ENCODE measurements around the gene AGPAT3.
A peak's percentile ranks its signal among the peaks of the same experiment; 100 is the strongest.

The AGPAT3 gene

DNA sequence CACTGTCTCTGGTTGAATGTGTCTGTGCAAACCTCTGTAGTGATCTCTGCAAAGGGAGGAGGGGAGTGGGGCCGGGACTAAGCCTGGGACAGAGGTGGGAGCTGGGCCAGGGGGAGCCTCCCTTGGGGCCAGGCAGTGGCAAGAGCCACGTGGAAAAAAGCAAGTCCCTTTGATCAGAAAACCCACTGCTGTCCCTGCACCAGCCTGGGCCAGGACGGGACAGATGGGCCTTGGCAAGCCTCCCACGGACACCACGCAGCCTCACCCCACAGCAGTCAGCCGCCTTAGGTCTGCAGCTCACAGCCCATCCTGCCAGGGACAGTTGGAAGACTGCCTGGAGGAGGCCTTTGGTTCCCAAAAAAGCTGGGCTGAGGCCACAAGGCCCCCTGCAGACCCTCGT is 135.3 kb downstream of the AGPAT3 start:
- TF ChIP-seq POLR2A (IDR thresholded peaks at IDR 0.05; ENCODE audit: low read length) (no peak), GATA1 (IDR thresholded peaks at IDR 0.05; ENCODE audit: low read depth, low read length) (no peak)
- no peak for DNase-seq

DNA sequence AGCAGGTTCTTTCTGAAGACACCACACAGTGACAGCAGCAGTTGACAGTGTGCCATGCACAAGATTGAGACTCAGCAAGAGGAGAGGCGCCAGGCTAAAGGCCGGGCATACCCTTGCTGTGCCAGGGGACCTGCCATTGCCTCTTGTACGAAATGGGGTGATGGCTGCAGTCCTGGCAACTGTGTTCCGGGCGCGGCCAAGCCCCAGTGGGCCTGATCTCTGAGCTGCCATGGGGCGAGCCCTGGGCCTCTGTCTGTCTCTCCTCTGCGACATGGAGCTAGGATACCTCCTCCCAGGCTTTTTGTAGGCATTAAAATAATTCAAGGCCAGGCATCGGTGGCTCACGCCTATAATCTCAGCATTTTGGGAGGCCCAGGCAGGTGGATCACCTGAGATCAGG is 137.5 kb downstream of the AGPAT3 start:
- DNase-seq: no peak
- TF ChIP-seq POLR2A (IDR thresholded peaks at IDR 0.05; ENCODE audit: low read length): no peak

DNA sequence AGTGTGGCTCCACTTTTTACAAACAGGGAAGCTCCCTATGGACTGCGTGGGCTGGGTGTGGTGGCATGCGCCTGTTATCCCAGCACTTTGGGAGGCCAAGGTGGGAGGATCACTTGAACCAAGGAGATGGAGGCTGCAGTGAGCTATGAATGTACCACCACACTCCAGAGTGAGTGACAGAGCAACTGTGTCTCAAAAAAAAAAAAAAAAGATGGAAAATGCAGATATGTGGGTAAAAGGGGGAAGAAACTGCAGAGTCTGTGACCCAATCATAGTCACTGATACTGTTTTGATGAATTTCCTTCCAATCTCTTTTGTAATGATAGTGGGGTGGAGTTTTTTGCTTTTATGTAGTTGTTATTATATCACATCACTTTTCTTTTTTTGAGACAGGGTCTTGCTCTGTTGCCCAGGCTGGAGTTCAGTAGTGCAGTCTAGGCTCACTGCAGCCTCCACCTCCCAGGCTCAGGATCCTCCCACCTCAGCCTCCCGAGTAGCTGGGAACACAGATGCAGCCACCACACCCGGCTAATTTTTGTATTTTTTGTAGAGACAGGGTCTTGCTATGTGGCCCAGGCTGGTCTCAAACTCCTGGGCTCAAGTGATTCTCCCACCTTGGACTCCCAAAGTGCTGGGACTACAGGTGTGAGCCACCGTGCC is 138.4 kb downstream of the AGPAT3 start:
- TF ChIP-seq GATA1 (IDR thresholded peaks at IDR 0.05; ENCODE audit: low read depth, low read length) (no peak), POLR2A (IDR thresholded peaks at IDR 0.05; ENCODE audit: low read length) (no peak)
- DNase-seq: no peak

DNA sequence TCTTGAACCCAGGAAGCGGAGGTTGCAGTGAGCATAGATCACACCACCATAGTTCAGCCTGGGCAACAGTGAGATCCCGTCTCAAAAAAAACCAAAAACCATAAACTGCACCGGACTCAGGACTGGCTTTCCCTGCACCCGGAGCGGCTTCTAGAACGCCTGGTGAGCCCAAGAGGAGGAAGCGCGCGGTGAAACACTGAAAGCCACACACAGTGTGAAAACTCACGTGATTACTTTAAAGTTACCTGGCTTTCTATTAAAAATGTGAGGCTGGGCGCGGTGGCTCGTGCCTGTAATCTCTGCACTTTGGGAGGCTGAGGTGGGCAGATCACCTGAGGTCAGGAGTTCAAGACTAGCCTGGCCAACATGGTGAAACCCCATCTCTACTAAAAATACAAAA is 140.0 kb downstream of the AGPAT3 start:
- TF ChIP-seq GATA1 (IDR thresholded peaks at IDR 0.05; ENCODE audit: low read depth, low read length) (no peak), POLR2A (IDR thresholded peaks at IDR 0.05; ENCODE audit: low read length) (no peak)
- DNase-seq: no peak

DNA sequence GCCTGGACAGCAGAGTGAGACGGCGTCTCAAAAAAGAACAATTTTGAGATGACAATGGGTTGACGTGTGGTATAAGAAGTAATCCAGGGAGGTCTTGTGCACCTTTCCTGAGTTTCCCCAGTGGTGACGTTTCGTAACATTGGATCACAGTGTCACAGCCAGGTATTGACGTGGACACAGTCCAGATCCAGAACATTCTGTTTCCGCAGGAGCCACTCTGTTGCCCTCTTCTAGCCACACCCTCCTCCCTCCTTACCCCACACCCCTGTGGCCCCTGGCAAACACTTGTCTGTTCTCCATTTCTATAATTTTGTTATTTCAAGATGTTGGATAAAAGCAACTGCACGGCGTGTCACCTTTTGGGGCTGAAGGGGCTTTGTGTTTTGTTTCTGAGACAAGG is 140.6 kb downstream of the AGPAT3 start:
- TF ChIP-seq POLR2A (IDR thresholded peaks at IDR 0.05; ENCODE audit: low read length) (no peak), GATA1 (IDR thresholded peaks at IDR 0.05; ENCODE audit: low read depth, low read length) (no peak)
- DNase-seq: no peak

DNA sequence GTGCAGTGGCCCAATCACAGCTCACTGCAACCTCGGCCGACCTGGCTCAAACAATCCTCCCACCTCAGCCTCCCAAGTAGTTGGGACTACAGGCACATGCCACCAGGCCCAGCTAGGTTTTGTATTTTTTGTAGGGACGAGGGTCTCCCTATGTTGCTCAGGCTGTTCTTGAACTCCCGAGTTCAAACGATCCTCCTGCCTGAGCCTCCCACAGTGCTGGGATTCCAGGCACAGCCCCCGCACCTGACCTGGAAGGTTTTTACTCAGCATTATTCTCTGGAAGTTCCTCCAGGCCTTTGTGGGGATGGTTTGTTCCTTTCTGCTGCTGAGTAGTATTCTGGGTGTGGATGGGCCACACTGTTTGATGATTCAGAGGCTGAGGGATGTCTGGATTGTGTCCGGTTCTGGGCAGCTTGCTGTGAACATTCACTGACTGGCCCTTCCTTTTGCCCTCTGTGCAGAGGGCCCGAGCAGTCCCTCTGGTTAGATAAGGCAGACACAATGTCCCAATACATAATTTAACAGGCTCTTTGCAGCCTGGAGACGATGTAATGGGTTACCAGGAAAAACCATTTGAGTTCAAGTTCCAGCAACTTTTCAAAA is 141.1 kb downstream of the AGPAT3 start:
- no peak for DNase-seq
- no peak for TF ChIP-seq GATA1 (IDR thresholded peaks at IDR 0.05; ENCODE audit: low read depth, low read length)
- no peak for TF ChIP-seq POLR2A (IDR thresholded peaks at IDR 0.05; ENCODE audit: low read length)

DNA sequence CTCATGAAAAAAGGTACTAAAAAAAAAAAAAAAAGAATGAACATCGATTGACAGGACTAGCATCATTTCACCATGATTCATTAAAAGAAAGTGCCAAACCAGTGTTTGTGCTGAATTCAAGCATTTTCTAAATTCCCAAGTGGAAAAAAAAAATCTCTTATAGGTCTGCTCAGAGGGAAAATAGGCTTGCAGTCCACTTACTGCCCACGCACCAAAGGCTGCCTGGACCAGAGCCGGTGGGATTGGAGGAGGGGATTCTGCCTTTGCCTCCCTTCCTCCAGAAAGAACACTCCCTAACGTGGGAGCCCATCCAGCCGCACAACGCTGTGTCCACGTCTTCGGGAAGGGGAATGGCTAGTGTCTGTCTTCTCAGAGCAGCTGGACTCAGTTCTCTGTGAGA is 141.6 kb downstream of the AGPAT3 start:
- no peak for TF ChIP-seq GATA1 (IDR thresholded peaks at IDR 0.05; ENCODE audit: low read depth, low read length)
- no peak for TF ChIP-seq POLR2A (IDR thresholded peaks at IDR 0.05; ENCODE audit: low read length)
- DNase-seq: no peak

DNA sequence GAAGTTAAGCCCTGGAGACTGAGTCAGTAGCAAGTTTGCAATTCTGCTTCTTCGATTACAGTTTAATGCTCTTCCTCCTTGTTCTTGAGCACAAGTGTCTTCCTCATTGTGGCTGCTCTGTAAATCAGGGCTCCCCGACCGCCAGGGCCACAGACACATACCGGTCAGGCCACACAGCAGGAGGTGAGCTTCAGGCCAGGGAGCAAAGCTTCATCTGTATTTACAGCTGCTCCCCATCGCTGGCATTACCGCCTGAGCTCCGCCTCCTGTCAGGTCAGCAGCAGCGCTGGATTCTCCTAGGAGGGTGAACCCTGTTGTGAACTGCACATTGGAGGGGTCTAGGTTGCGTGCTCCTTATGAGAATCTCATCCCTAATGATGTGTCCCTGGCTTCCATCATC is 145.4 kb downstream of the AGPAT3 start:
- TF ChIP-seq GATA1 (IDR thresholded peaks at IDR 0.05; ENCODE audit: low read depth, low read length) (no peak), POLR2A (IDR thresholded peaks at IDR 0.05; ENCODE audit: low read length) (no peak)
- no peak for DNase-seq

DNA sequence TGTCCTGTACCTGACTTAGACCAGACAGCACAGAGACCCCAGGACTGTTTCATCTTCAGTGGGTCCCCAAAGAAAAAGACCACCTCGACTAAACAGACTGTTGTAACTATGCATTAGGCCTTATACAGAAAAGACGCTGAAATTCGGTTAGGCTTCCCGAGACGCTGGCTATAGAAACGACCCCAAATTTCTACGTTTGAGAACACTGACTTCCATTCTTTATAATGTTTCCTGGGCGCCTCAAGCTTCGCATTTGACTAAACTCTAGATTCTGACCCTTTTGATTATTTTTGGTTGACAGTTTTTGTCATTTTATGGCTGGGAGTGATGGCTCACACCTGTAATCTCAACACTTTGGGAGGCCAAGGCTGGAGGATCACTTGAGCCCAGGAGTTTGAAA is 146.1 kb downstream of the AGPAT3 start:
- no peak for DNase-seq
- no peak for TF ChIP-seq POLR2A (IDR thresholded peaks at IDR 0.05; ENCODE audit: low read length)
- TF ChIP-seq GATA1 (IDR thresholded peaks at IDR 0.05; ENCODE audit: low read depth, low read length): no peak

DNA sequence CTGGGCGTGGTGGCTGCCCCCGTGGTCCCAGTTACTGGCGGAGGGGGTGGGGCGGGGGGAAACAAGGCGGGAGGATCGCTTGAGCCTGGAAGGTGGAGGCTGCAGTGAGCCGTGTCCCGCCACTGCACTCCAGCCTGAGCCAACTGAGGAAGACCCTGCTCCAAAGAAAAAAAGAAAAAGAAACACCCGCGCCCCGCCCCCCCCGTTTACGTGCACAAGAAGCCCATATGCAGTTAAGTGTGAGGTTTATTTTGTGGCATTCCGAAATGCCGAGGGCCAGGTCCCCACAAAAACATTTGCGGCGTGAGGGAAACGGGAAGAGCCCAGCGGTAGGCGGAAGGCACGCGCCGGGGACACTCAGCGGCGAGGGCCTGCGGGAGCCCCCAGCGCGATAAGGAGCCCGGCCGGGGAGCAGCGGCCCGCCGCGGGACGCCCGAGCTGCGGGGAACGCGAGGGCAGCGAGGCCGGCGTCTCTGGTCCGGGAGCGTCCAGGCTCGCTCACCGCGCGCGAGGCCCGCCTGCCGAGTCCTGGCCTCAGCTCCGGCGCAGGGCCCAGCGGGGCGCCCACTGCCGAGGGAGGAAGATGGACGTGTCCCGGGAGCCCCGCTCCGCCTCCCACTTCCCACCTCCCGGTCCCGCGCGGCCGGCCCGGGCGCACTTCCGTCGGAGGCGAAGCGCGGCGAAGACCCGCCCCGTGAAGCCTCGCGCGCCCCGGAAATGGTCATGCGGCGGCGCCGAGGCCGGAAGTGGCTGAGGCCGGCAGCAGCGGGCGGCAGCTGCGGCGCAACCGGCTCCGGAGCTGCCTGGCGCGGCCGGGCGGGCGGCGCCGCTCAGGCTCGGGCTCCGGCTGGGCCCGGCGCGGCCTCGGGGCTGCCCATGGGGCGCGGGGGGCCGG is 146.8 kb downstream of the AGPAT3 start, which contains the start of gene TRAPPC10:
TSS of gene TRAPPC10 (plus strand) at position 731 of the 895 bp plus-strand sequence. CDS start 185 bp downstream, outside the sequence.
- peak; percentile 89 to 93 for DNase-seq
- TF ChIP-seq GATA1 (IDR thresholded peaks at IDR 0.05; ENCODE audit: low read depth, low read length) (no peak), POLR2A (IDR thresholded peaks at IDR 0.05; ENCODE audit: low read length) (peak; percentile 92)

DNA sequence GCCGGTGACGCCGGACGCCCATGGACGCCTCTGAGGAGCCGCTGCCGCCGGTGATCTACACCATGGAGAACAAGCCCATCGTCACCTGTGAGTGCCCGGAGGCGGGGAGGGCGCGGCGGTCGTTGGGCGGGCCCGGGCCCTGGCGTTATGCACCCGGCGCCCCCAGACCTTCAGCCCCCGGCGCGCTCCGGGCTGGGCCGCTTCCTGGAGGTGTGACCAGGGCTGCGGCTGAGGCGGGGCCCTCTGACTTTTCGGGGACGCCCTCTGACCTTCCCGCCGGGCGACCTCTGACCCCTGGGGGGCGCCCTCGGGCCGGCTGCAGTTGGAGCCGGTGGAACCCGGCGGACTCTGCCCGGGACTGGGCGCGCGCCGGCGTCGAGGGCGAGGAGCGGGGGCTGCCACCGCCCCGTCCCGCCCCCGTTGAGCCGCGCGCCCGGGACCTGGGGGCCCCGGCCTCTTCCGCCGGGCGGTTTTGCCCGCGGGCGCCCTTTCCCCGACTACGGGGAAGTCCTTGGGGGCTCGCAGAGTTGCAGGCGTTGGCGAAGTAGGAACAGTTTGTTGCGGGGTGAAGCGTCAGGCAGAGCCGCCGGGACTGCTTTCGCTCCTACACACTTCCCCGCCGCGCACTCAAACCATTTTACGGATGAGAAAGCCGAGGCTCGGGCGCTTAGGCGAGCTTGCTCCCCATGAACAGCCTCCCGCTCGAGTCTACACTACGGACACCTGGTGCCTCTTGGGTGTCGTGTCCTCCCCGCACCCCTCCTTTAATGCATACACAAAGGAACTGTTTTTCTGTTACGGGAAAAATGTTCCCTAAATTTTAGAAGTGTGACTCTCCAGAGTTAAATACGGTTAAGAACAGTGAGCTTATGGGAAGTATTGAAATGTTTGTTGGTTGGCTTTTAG is 147.7 kb downstream of the AGPAT3 start:
- no peak for TF ChIP-seq GATA1 (IDR thresholded peaks at IDR 0.05; ENCODE audit: low read depth, low read length)
- peak; percentile 64 for TF ChIP-seq POLR2A (IDR thresholded peaks at IDR 0.05; ENCODE audit: low read length)
- DNase-seq: peak; percentile 89 to 92

DNA sequence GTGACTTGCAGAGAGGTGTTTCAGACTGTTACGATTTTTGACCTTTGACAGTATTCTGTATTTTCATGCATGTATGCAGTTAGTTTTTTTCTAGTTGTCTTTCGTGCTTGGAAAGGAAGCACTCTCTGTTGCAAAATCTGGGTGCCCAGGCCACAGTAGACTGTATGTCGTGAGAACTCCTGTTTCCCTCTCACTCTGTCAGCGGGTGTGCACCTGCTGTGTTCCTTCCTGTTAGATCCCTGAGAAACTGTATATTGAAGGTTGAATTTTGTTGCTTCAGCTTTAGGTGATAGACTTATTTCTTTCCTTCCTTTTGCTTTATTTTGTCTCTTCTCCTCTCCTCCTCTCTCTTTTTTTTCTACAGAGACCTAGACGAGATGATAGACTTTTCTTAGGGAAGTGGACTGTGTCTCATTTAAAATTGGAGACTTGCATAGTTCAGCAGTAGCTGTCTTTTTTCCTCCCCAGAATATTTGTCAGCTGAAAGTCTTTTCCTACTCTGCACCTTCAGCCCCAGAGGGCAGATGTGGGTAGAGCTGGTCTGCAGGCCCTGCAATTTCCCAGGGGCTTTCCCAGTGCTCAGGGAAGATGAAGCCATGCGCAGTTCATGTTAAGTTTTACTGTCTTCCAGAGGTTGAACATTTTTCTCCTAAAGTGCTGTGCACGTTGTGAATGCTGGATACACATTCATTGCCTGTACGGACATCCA is 148.5 kb downstream of the AGPAT3 start:
- peak; percentile 46 to 65 for DNase-seq
- TF ChIP-seq POLR2A (IDR thresholded peaks at IDR 0.05; ENCODE audit: low read length) (no peak), GATA1 (IDR thresholded peaks at IDR 0.05; ENCODE audit: low read depth, low read length) (no peak)

DNA sequence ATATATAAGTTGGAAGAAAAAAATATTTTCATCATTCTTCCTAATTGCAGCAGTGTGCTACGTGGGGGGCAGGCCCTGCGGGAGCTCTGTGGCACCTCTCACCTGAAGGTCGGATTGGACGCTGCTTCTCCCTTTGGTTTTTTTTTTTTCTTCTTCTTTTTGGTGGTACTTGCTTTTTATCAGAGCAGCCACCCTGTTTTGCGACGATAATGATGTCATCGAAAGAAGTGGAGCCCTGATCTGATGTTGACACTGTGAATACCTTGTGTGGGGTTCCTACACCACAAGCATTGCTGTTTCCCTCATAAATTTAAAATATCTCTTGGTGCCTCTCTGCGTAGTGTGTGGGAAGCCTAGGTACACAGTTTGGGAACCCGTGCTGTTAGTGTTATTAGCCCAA is 152.6 kb downstream of the AGPAT3 start:
- DNase-seq: peak; percentile 71 to 72
- TF ChIP-seq POLR2A (IDR thresholded peaks at IDR 0.05; ENCODE audit: low read length): no peak
- TF ChIP-seq GATA1 (IDR thresholded peaks at IDR 0.05; ENCODE audit: low read depth, low read length): no peak
